PC-9 (cell line): Measurements from ENCODE around the gene UBE2D4.

ENCODE experiments used
- EZH2 ChIP-seq: fragments of 200-600 bp; sonication (generic); IDR thresholded peaks from 2 replicates; pipeline ENCODE4 v1.8.0; 2017; ENCODE audit warnings: antibody characterized with exemption, low read depth
- TF ChIP-seq, protein P1 (sequence below): fragments of 200-600 bp; sonication (generic); conservative IDR thresholded peaks from 2 replicates; pipeline ENCODE4 v1.6.1; 2017; ENCODE audit warnings: mixed run types, antibody characterized with exemption, mild to moderate bottlenecking, moderate library complexity

DNA sequence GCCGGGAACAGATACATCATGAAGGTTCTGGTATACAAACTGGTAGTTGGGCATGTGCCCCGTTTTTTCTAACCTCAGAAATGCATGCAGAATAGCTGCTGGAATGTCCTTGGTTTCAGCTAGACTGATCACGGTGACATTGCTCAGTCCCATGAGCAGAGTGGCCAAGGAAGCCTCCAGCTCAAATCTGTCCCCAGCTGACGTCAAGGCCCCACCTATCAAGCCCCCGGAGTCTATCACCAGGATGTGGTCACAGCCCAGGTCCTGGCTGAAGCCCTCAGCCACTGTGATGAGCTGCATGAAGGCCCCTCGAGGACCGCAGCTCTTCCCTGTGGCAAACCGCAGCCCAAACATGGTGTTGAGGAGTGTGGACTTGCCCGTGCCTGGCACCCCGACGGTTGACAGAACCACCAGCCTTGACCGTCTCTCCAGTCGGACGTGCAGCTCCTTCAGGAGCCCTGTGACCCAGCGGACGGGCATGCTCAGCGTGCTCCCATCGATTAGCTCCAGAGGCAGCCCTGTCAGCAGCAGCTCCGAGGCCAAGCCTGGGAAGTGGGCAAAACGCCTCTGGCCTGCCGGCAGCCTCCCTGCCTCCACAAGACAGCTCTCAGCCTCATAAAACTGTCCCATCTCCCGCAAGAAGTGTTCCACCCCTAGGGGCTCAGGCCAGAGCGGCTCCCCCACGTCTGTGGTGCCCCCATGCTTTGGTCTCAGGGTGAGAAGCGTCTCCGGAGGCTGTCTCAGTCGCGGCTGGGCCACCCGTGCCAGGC is 49.1 kb upstream of the UBE2D4 start:
- TF ChIP-seq, protein P1, sequence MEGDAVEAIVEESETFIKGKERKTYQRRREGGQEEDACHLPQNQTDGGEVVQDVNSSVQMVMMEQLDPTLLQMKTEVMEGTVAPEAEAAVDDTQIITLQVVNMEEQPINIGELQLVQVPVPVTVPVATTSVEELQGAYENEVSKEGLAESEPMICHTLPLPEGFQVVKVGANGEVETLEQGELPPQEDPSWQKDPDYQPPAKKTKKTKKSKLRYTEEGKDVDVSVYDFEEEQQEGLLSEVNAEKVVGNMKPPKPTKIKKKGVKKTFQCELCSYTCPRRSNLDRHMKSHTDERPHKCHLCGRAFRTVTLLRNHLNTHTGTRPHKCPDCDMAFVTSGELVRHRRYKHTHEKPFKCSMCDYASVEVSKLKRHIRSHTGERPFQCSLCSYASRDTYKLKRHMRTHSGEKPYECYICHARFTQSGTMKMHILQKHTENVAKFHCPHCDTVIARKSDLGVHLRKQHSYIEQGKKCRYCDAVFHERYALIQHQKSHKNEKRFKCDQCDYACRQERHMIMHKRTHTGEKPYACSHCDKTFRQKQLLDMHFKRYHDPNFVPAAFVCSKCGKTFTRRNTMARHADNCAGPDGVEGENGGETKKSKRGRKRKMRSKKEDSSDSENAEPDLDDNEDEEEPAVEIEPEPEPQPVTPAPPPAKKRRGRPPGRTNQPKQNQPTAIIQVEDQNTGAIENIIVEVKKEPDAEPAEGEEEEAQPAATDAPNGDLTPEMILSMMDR: no peak
- TF ChIP-seq EZH2: no peak
